OCI-LY1 (cell line): ENCODE data around the gene LNP1.

Source experiments
- EZH2 ChIP-seq: fragments of 200-600 bp; sonication (generic), shearing (Covaris generic); IDR thresholded peaks from 2 replicates; pipeline ENCODE4 v1.8.0; 2017; ENCODE audit warnings: borderline replicate concordance, mixed run types, mild to moderate bottlenecking, antibody characterized with exemption, low read length, moderate library complexity, mixed read lengths
- TF ChIP-seq, protein P1 (sequence below): fragments of 200-600 bp; sonication (generic), shearing (Covaris generic); IDR thresholded peaks from 2 replicates; pipeline ENCODE4 v1.5.1; 2017; ENCODE audit warnings: mild to moderate bottlenecking, antibody characterized with exemption, low read length, moderate library complexity, mixed read lengths

DNA sequence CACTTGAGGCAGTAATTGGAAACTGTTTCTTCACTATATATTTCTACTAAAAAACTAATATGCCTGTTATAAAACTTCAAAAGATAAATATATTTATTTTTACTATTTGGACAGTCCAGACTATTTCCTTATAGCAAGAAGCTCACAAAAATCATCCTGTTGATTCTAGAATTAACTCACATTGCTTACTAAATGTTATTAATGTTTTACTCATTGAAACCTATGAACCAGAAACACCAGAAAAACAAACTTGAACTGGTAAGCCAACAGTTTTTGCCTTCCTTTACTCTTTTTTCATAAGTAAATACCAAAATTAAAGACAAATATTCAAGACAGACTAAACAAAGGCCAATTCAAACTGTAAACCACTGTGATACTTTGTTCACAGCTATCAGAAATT is 26.8 kb upstream of the LNP1 start:
- TF ChIP-seq, protein P1, sequence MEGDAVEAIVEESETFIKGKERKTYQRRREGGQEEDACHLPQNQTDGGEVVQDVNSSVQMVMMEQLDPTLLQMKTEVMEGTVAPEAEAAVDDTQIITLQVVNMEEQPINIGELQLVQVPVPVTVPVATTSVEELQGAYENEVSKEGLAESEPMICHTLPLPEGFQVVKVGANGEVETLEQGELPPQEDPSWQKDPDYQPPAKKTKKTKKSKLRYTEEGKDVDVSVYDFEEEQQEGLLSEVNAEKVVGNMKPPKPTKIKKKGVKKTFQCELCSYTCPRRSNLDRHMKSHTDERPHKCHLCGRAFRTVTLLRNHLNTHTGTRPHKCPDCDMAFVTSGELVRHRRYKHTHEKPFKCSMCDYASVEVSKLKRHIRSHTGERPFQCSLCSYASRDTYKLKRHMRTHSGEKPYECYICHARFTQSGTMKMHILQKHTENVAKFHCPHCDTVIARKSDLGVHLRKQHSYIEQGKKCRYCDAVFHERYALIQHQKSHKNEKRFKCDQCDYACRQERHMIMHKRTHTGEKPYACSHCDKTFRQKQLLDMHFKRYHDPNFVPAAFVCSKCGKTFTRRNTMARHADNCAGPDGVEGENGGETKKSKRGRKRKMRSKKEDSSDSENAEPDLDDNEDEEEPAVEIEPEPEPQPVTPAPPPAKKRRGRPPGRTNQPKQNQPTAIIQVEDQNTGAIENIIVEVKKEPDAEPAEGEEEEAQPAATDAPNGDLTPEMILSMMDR, result no peak
- no peak for TF ChIP-seq EZH2
